Panc1 (cell line): Measurements from ENCODE around the gene TTC3.
"Not testable (repeated sequence)": the region's sequence is repeated elsewhere in the genome, so short reads cannot be mapped to it uniquely, and the experiment has no call there.

Experiments
- CTCF ChIP-seq: fragments of 450-650 bp; IDR thresholded peaks from 2 replicates; pipeline ENCODE4 v1.5.1; 2017; ENCODE audit warnings: mild to moderate bottlenecking
- POLR2AphosphoS5 ChIP-seq: IDR thresholded peaks from 2 replicates; pipeline ENCODE4 v1.6.1; 2012; ENCODE audit warnings: mild to moderate bottlenecking, low read depth, low read length, moderate library complexity
- REST ChIP-seq, 2 experiments: IDR thresholded peaks; 2 replicates each; pipeline ENCODE4 v1.6.1; 2011 to 2012; ENCODE audit warnings: low read depth in 2 of 2, control low read depth in 1 of 2, low read length in 1 of 2, mild to moderate bottlenecking in 1 of 2, moderate library complexity in 1 of 2; ENCODE audit not compliant: insufficient read depth in 1 of 2
- SIN3A ChIP-seq: IDR thresholded peaks from 2 replicates; pipeline ENCODE4 v1.6.1; 2012; ENCODE audit warnings: low read depth, mild to moderate bottlenecking, low read length, moderate library complexity, borderline replicate concordance; ENCODE audit not compliant: insufficient read depth
- TCF7L2 ChIP-seq: IDR thresholded peaks from 2 replicates; pipeline ENCODE4 v1.6.1; 2011; ENCODE audit warnings: mild to moderate bottlenecking, low read depth, low read length, inconsistent platforms

GRCh38 chr21:37222248-37222647 is 149.2 kb downstream of the TTC3 start:
- TF ChIP-seq CTCF; REST (IDR thresholded peaks at IDR 0.05; ENCODE audit: insufficient read depth in 1 of 2, low read depth in 2 of 2, low read length in 1 of 2); POLR2AphosphoS5; SIN3A; TCF7L2: not testable (repeated sequence)
